Retina (tissue), 1 donor: ENCODE data around the gene DMC1.
"Not testable (repeated sequence)": the region's sequence is repeated elsewhere in the genome, so short reads cannot be mapped to it uniquely, and the experiment has no call there.

Source experiments
- DNase-seq: peaks from one replicate; pipeline ENCODE4 v3.0.0-alpha.2; 2016

Gene DMC1, protein sequence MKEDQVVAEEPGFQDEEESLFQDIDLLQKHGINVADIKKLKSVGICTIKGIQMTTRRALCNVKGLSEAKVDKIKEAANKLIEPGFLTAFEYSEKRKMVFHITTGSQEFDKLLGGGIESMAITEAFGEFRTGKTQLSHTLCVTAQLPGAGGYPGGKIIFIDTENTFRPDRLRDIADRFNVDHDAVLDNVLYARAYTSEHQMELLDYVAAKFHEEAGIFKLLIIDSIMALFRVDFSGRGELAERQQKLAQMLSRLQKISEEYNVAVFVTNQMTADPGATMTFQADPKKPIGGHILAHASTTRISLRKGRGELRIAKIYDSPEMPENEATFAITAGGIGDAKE

DNA sequence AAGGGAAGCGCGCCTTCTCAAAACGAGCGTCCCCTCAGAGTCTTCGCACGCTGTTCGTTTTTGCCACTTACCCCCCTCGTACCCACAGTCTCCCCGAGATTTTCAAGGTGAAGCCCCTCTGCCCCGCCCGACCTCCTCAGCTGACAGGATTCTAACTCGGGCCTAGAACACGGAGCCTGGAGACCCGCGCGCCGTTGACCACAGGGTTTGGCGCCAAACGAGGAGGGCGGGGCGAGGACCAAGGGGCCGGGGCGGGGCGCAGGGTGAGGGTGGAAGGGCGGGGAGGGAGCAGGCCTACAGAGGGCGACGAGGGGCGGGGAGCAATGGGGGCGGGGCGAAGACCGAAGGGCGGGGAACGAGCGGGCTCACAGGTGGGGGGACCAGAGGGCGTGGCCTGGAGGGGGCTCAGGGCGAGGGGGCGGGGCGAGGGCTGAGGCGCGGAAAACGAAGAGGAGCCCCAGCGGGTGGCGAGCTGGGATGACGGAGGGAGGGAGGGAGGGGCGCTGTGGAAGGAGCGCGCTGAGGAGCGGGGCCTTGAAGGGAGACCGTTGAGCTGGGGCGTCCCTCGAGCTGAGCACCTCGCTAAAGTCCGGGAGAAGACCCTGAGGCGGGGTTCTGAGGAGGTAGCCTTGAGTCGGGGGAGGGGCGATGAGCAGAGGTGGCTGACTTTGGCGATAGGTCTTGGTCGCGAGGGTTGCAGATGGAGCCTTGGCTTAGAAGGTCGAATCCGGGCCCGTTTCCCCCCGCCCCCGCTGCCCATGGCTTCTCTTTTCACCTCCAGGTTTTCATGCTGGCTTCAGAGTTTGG is at the start of gene DMC1:
DMC1 (minus strand) TSS at position 212 of the 807 bp plus-strand sequence. CDS start 1,927 bp downstream, outside the sequence.
- DNase-seq = peak; percentile 90

DNA sequence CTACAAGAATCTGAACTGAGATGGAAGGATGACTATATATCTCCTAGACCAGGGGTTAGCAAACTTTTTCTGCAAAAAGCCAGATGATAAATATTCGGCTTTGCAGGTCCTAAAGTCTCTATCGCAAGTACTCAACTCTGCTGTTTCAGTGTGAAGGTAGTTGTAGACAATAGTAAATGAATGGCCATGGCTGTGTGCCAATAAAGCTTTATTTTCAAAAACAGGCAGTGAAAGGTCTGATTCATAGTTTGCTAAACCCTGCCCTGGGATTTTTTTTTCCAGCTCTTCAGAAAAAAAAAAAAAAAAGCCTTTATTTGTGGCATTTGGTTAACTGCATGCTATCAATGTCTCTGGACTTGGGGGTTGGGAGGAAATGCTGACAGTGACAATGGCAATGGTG is 48.7 kb upstream of the DMC1 start:
- DNase-seq = no peak

DNA sequence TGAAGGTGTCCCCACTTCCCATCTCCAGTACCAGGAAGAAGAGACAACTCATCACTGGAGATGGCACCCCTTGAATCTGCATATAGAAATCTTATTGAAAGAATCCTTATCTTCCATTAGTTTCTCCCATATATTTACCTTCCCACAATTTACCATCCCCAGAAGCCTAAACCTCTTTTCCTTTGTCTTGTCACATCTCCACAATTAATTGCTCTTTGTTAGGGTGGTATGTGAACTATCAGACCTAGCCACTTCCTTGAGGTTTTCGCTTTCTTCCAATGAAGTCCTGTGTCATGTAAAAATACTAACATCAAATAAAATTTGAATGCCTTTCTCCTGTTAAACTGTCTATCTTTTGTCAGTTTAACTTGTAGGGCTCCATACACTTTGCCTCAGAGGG is 48.3 kb upstream of the DMC1 start:
- DNase-seq = no peak

DNA sequence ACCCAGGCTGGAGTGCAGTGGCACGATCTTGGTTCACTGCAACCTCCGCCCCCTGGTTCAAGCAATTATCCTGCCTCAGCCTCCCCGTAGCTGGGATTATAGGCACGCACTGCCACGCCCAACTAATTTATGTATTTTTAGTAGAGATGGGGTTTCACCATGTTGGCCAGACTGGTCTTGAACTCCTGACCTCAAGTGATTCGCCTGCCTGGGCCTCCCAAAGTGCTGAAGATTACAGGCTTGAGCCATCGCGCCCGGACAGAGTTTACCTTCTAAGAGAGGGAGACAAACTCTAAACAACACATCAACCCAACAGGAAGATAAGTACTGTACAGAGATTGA is 45.1 kb upstream of the DMC1 start:
- not testable (repeated sequence) for DNase-seq

DNA sequence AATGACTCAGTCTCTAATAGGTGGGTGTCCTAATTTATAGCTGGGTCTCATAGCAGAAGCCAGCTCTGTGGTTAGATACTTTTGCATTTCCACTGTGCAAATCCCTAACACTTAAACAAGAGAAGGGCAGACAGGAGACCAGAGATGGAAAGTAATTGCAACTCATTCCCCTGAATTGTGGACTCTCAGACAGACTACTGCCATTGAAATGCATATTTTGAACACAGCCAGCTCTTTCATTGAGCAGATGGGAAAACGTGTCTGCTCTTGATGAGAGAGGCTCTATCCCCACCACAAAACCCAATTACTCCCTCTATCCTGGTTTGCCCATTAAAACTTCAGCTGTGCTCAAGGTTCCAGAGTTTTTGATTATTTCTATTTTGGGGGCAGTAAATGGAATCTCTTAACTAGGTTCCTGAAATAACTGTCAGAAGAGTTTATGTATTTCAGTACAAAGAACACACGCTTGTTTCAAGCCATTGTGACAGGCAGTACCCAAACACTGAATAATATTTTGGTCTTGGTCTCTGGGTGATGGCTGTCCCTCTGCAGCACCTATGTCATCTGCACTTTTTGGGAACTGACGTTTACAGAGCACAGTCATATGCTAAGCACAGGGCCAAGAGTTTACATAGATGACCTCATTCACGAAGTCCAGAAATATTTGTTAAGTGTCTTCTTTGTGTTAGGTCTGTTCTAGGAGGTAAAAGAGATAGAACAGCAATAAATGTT is 44.5 kb upstream of the DMC1 start:
- DNase-seq = no peak

DNA sequence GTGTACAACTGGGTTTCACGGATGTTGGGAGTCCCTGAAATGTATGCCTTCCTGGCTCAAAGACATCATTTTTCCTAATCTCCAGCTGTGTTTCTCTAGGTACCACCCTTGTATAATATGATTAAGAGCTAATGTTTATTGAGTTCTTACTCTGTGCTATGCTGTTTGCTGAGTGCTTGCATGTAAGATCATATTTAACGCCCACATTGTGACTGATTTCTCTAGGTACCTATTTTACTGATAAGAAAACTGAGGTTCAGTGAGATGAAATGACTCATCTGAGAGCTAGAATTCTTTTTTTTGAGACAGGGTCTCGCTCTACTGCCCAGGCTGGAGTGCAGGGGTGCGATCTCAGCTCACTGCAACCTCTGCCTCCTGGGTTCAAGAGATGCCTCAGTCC is 43.6 kb upstream of the DMC1 start:
- DNase-seq = no peak

DNA sequence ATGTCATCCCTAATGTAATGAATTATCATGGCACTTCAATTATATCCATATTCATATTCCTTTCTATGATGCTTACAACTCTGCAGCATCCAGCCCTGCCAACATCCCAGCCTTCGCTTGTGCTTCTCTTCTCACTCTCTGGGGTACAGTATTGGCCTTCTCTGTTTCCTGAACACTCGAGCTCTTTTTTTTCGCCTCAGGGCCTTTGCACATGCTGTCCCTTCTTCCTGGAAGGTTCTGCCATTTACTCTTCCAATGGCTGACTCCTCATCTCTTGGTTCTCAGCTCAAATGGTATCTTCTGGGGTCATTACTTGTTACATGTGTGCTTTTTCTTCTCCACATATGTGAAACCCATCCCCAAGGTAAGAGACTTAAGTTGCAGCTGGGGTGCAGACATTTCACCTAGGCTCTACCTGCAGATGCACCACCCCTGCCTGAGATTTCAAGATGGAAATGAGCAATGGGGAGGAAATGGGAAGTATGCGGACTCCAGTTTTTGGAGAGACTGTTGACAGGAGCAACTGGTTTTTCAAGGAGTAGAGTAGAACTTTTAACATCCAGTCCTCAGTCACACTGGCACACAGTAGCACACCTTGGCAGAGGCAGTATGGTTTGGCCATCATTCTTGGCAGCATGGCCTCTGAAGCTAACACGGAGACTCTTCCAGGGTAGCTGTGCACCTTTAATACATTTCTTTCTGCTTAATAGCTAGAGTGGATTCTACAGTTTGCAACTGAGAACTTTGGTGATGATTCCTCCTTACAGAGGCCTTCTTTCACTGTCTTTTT is 42.4 kb upstream of the DMC1 start:
- no peak for DNase-seq

DNA sequence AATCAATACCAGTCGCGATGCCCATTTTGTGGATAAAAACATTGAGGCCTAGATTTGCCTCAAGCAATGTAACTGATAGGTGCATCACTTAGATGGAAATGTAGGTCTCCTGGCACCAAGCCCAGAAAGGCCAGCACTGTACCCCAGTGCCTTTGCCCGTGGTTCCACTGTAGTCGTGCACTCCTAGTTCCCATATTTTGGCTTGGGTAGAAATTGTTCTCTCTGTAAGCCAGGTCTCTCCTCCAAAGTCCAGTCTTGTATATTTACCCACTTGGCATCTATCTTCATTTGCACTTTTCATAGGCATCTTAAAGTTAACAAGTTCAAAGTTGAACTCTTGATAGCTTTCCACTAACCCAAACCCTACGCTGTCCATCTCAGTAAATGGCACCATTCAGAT is 41.6 kb upstream of the DMC1 start:
- no peak for DNase-seq

DNA sequence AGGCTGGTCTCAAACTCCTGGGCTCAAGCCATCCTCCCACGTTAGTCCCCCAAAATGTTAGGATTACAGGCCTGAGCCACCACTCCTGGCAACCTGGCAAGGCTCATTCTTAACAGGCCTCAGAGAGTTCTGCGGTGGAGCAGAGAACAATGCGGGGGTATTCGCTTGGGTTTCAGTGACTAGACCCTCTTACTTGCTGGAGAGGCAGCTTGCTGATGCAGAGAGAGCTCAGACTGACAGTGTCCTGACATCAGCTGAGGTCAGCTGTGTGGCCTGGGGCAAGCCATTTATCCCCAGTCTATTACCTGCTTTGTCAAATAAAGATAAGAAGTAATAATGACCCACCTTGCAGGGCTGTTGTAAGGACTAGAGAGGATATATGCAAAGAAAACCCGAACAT is 40.3 kb upstream of the DMC1 start:
- DNase-seq = no peak

DNA sequence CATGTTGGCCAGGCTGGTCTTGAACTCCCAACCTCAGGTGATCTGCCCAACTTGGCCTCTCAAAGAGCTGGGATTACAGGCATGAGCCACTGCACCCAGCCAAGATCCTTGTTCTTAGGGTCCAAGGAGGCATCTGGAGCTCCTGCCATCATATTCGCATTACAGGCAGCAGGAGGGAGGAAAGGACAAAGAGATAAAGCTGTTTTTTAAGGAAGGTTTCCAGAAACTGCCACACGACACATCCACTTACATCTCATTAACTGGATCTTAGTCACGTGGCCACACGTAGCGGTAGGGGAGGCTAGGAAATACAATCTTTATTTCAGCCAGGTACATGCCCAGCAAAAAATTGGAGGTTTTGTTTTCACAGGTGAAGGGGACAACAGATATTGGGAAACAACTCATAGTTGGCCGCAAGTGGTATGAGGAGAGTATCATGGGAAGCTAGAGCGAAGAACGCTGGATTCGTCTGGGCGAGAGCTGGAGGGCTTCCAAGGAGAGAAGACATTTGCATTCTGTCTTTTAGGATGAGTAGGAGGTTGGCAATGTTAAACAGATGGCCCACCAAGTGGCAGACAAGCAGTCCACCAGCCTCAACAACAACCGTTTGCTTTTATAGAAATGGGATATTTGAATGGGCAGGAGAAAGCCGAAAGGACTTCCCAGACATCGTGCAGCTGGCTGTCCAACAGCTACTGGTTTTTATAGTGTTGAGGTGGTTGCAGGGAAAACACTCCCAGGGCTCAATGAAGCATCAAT is 39.2 kb upstream of the DMC1 start:
- DNase-seq = no peak

DNA sequence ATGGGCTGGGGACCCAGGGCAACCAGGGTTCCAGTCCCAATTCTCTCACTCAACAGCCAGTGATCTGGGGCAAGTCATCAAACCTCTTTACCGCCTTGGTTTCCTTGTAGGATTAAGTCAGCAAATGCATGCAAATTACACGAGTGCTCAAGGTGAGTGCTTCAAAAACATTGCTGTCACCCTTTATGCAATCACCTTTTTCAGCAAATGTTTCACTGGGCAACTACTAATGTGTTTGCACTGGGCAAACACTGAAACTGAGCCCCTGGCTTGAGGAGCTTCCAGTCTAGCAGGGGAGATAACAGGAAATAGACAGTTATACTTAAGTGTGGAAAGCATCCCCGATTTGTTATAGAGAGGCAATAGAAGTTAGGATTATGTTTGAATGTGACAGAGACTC is 37.7 kb upstream of the DMC1 start:
- DNase-seq = no peak

DNA sequence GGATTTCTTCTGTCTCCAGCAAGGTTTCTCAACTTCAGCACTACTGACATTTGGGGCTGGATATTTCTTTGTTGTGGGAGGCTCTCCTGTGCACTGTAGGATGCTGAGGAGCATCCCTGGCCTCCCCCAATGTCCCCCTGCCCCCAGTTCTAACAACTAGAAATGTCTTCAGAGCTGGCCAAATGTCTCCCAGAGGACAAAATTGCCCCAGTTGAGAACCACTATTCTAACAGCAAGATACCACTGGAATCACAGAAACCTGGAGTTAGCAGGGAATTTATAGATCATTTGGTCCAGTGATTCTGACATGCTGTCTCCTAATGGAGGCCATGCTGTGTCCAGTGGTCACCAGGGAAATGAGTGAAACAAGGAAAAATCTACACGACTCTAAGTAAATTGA is 32.2 kb upstream of the DMC1 start:
- DNase-seq = peak; percentile 37

DNA sequence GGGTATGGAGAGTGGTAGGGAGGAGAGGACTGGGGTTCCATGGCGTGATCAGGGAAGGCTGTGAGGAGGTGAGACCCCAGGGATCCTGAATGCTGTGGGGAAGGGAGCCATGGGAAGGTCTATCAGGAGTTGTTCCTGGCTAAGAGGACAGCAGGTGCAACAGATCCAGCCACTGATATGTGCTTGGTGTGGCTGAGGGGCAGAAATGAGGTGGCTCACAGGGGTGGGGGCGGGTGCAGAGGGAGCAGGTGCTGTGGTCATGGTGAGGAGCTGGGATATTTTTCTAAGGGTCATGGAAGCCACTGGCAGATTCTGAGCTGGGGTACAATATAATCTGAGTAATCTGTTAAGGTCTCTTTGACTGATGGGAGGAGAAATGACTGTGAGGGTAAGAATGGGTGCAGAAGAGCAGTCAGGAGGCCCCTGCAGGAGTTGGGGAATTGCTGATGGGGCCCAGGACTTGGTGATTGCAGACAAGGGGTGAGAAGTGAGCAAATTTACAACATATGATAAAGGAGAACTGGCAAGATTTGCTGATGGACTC is 31.3 kb upstream of the DMC1 start:
- no peak for DNase-seq

DNA sequence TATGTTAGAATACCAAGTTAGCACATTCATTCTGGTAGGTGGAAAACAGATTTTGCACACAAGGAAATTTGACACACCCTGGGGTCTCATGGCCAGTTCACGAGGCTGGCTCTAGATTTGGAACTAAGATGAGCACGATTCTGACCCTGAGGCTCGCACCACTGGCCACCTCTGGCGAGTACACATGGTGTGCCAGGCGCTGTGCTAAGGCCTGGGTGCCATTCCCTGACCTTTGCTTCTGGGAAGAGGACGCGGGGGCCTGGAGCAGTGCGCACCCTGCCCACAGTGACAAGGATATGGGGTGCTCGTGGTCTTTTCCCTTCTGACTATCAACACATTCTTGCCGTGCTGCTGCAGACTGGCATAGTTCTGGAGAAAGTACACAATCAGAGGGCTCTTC is 29.5 kb upstream of the DMC1 start:
- DNase-seq = no peak

DNA sequence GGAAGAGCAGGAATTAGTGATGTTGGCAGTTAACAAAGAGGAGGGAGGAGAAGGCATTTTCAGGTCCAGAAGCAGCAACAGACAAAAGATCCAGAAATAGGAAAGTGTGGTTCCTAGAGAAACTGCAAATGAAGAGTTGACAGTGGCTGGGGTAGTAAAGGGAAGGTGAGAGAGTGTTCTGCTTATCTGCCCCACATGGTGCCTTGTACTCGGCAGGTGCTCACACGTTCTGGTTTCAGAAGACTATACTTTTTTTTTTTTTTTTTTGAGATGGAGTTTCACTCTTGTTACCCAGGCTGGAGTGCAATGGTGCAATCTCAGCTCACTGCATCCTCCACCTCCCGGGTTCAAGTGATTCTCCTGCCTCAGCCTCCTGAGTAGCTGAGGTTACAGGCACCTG is 12.9 kb upstream of the DMC1 start:
- DNase-seq = not testable (repeated sequence)

DNA sequence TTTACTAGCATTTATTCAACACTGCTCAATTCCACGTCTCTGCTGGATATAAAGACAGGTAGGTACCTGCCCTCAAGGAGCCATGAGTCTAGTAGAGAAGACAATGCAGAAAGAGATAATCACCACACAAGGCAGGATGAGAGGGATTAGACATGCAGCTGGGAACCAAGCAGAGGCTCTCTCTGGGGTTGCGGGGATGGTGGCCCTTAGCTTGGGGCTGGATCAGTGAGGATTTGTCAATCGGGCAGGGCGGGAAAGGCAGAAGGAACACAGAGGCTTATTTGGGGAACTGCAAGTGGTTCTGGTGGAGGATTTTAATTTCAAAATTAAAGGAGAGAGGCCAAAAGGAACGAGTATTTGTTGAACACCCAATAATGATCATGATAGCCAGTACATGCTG is 8.5 kb upstream of the DMC1 start:
- DNase-seq = no peak

DNA sequence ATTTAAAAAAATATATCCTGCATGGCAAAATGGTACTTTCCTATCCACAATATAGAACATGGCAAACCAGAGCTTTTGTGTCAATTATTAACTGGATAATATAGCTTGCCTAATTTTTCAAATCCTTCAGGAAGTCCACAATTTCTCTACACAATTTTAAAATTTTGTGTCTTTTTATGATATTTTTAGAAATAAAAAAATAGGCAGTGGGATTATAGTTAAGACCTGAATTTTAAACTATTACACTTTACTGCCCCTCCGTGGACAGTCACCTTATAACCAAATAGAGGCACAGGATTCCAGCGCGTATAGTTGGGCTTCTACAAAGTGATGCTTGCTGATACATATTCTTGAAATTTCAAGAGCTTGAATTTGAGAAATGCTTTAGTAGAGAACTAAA is 2.1 kb upstream of the DMC1 start:
- peak; percentile 40 for DNase-seq

DNA sequence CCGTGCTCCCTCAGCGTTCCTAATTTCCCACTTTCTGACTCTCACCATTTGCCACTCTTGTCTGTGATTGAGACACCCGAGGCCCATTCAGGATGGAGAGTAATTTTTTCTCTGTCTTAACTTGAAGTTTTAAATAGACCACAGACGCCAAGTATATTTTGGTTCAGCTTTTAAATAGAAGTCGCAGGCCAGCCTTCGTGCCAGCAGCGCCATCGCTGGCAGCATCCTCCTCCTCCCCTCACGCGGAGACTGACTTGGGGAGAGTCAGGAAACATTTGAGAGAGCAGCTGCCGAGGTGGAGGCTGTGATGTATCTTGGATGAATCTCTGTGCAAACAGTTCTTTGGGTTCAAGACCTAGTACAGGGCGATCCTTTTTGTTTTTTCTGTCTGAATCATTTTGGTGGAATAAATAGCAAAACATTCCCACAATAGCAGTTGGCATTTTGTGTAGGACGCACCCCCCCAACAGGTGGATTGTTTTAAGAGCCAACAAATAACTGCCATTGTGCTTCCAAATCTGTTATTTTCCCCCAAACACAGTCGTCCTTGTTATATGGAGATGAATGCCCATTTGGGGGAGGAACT is 889 bp upstream of the DMC1 start:
- no peak for DNase-seq

DNA sequence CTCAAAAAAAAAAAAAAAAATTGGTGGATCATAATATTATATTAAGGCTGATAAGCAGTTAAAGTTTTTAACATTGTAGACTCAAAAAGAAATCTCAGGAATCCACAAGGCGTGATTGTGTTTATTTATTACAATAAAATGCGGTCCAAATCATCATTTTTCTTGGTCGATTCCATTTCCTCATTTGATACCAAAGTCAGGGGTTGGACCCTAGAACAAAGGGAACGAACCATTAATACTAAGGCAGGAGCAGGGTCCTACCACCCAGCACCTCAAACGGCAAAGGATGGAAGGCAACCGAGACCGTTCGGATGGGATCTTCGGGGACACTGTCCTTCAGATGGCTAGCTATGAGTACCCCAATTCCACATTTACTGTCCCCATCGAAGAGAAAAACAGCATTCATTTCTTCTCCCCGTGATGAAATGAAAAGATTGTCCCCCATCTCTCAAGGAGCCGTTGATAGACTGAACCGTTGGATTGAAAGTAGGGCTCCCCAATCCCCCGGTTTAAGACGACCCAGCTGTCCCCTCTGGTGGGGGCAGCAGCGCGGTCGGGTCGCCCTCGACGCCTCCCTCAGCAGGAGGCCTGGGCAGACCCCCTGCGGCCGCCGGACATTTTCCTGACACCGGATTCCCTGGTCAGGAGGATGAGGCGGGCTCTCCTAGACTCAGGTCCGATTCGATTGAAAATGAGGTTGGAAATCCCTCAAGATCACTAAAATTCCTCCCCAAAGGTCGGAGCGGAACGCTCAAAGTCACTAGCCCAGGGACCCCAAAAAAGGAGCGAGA is 607 bp downstream of the DMC1 start:
- DNase-seq = peak; percentile 71

DNA sequence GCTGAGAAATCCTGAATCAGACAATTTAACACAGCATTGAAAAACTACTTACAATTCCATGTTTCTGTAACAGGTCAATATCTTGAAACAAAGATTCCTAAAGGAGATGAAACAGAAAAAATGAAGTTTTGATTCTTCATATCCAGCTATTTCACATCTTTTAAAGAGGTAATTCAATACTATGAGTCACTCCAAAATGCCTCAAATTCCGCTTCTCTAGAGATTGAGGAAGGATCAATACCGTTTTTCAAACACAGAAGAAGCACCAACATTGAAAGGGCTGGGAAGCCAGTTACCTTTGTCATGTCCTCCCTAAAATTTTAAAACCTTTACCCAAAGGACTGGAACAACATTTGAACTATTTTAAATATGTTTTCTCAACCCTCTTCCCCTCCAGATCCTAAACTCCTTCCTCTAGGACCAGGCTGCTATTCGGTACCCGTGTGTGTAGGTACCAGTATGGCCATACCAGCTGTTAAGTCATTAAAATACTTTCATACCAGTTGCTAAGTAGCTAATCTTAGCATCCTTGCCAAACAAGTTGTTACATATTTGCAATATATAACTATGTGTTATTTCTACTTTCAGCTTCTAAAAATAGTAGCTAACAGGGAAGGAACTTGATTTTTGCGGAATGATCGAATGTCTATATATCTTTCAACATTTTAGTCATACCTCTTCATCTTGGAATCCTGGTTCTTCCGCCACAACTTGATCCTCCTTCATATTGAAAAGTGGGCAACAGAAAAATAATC is 2.3 kb downstream of the DMC1 start:
- DNase-seq = no peak
